Activated T-cell treated with anti-CD3 and anti-CD28 coated beads, Interleukin-2, amount 50 U/mL, for 24 hours (primary cell): ENCODE measurements around the gene TOP1.
"Not testable (repeated sequence)": the region's sequence is repeated elsewhere in the genome, so short reads cannot be mapped to it uniquely, and the experiment has no call there.

ENCODE experiments used
- DNase-seq: peaks from one replicate; pipeline ENCODE4 v3.0.0-alpha.2; 2020
- H3K27ac Mint-ChIP-seq: 2 replicates; pipeline ENCODE4 v1.8.0; 2020; ENCODE audit warnings: mild to moderate bottlenecking, mixed read lengths
- H3K27me3 Mint-ChIP-seq: 2 replicates; pipeline ENCODE4 v1.8.0; 2020; ENCODE audit warnings: mixed read lengths
- H3K36me3 Mint-ChIP-seq: 2 replicates; pipeline ENCODE4 v1.8.0; 2020; ENCODE audit warnings: low read depth, mixed read lengths
- H3K4me1 Mint-ChIP-seq: 2 replicates; pipeline ENCODE4 v1.8.0; 2020; ENCODE audit warnings: low read depth, mixed read lengths
- H3K4me3 Mint-ChIP-seq: 2 replicates; pipeline ENCODE4 v1.8.0; 2020; ENCODE audit warnings: mild to moderate bottlenecking, moderate library complexity, mixed read lengths
- H3K9me3 Mint-ChIP-seq: 2 replicates; pipeline ENCODE4 v1.8.0; 2020; ENCODE audit warnings: mixed read lengths

The TOP1 gene

GRCh38 chr20:41123631-41124030 lies 95.0 kb downstream of the TOP1 start:
- DNase-seq = no peak
- peaks cover 2% of the 10 kb centered on the region for H3K9me3 Mint-ChIP-seq
- H3K27me3 Mint-ChIP-seq = no peaks in the 10 kb centered on the region
- H3K27ac Mint-ChIP-seq = no peak overlapping the region
- H3K36me3 Mint-ChIP-seq = peaks cover 87% of the 10 kb centered on the region
- H3K4me1 Mint-ChIP-seq = peaks cover 3% of the 10 kb centered on the region
- H3K4me3 Mint-ChIP-seq = no peak overlapping the region

- Mint-ChIP-seq H3K36me3 (peaks cover 84% of the 10 kb centered on the region), H3K4me1 (peaks cover 3% of the 10 kb centered on the region), H3K4me3 (no peak overlapping the region), H3K27me3 (no peaks in the 10 kb centered on the region), H3K9me3 (peaks cover 2% of the 10 kb centered on the region), H3K27ac (peak overlapping the region; percentile 63)
- no peak for DNase-seq
These were observed 96.0 kb downstream of the TOP1 start for GRCh38 chr20:41124451-41125094.

GRCh38 chr20:41125530-41126457 lies 97.2 kb downstream of the TOP1 start:
- H3K27ac Mint-ChIP-seq = peak overlapping the region; percentile 63

GRCh38 chr20:41126719-41127118 lies 98.1 kb downstream of the TOP1 start:
- H3K4me3 Mint-ChIP-seq = no peak overlapping the region
- H3K4me1 Mint-ChIP-seq = peaks cover 12% of the 10 kb centered on the region
- DNase-seq = no peak
- peaks cover 63% of the 10 kb centered on the region for H3K36me3 Mint-ChIP-seq
- H3K27me3 Mint-ChIP-seq = no peaks in the 10 kb centered on the region
- H3K9me3 Mint-ChIP-seq = peaks cover 2% of the 10 kb centered on the region
- H3K27ac Mint-ChIP-seq = peak overlapping the region; percentile 40

More at GRCh38 chr20:41125530-41126457, 97.2 kb downstream of the TOP1 start:
- Mint-ChIP-seq H3K4me3 (no peak overlapping the region), H3K9me3 (peaks cover 2% of the 10 kb centered on the region), H3K27me3 (no peaks in the 10 kb centered on the region), H3K36me3 (peaks cover 72% of the 10 kb centered on the region), H3K4me1 (peaks cover 7% of the 10 kb centered on the region)
- no peak for DNase-seq

DNA sequence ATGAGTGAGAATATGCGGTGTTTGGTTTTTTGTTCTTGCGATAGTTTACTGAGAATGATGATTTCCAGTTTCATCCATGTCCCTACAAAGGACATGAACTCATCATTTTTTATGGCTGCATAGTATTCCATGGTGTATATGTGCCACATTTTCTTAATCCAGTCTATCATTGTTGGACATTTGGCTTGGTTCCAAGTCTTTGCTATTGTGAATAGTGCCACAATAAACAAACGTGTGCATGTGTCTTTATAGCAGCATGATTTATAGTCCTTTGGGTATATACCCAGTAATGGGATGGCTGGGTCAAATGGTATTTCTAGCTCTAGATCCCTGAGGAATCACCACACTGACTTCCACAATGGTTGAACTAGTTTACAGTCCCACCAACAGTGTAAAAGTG lies 99.7 kb downstream of the TOP1 start:
- DNase-seq, H3K9me3 Mint-ChIP-seq, H3K27me3 Mint-ChIP-seq, H3K4me3 Mint-ChIP-seq, H3K27ac Mint-ChIP-seq: not testable (repeated sequence)
- Mint-ChIP-seq H3K36me3 (peaks cover 47% of the 10 kb centered on the region), H3K4me1 (peaks cover 15% of the 10 kb centered on the region)

- Mint-ChIP-seq H3K27me3 (no peaks in the 10 kb centered on the region), H3K4me3 (no peak overlapping the region), H3K4me1 (peaks cover 48% of the 10 kb centered on the region), H3K9me3 (peaks cover 2% of the 10 kb centered on the region), H3K36me3 (peaks cover 15% of the 10 kb centered on the region), H3K27ac (peak overlapping the region; percentile 4)
- no peak for DNase-seq
These were observed 103.2 kb downstream of the TOP1 start for GRCh38 chr20:41131594-41132387.

- H3K27me3 Mint-ChIP-seq, H3K4me3 Mint-ChIP-seq, DNase-seq, H3K27ac Mint-ChIP-seq, H3K9me3 Mint-ChIP-seq: not testable (repeated sequence)
- Mint-ChIP-seq H3K36me3 (peaks cover 10% of the 10 kb centered on the region), H3K4me1 (peaks cover 48% of the 10 kb centered on the region)
These were observed 103.8 kb downstream of the TOP1 start for GRCh38 chr20:41132388-41132775.

DNA sequence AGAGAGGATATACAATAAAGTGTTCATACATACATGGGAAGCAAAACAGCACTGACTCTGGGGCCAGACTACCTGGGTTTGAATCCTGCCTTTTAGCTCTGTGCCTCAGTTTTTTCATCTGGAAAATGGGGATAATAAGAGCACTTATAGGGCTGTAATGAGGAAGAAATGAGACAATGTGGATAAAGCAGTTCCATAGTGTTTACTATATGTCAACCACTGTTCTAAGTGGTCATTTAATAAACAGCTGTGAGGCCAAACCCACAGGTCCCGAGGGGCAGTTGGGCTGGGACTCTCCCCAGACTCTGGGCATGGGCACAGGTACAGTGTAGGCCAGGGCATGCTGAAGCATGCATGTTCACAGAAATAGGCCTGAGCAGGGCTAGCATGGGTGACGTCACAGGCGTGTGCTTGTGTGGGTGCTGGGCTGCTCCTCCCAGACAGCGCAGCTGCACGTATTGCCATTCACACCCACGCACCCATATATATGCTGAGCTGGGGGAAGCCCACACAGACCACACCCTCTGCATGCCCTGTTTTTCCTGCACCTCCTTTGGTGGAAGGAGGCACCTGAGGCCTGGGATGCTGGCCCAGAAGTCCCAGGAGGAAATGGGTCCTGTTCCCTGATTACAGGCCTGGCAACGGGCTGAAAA lies 105.2 kb downstream of the TOP1 start:
- peaks cover 50% of the 10 kb centered on the region for H3K4me1 Mint-ChIP-seq
- H3K36me3 Mint-ChIP-seq = peaks cover 11% of the 10 kb centered on the region
- peak; percentile 66 for DNase-seq
- no peaks in the 10 kb centered on the region for H3K27me3 Mint-ChIP-seq
- H3K9me3 Mint-ChIP-seq = no peaks in the 10 kb centered on the region
- H3K4me3 Mint-ChIP-seq = no peak overlapping the region
- H3K27ac Mint-ChIP-seq = peak overlapping the region; percentile 42

DNA sequence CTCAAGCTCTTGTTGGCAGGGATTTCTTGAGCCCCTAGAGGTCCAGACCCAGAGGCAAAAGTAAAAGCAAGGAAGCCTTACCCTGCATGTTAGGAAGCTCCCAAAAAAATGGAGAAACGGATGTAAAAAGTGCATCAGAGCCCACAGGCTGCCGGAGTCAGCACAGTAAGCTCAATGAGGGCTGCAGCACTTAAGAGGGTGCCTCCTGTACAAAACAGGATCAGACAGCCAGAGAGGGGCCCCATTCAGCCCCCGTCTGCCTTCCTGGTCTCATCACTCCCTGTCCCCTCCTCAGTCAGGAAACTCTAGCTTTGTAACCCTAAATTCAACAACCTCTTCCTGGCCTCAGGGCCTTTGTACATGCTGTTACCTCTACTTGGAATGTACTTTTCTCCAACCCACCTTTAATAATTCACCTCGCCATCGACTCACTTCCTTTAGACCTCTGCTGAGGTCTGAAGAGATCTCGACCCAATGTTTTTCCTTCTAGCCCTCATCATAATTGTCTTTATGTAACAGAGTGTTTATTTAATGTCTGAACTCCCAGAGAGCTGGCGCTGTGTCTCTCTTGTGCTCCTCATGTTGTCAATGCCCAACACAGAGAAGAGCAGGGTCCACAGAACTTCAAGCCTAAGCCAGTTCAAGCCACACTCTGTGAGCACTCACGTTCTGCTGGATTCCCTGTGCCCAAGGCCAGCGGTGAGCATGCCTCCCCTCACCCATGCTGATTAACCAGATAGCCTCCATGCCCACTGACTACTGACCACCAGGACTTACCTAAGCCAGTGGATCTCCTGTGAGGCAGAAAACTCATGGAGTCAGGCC lies 106.0 kb downstream of the TOP1 start:
- no peaks in the 10 kb centered on the region for H3K9me3 Mint-ChIP-seq
- H3K27ac Mint-ChIP-seq = peak overlapping the region; percentile 54
- H3K36me3 Mint-ChIP-seq = peaks cover 15% of the 10 kb centered on the region
- H3K4me1 Mint-ChIP-seq = peaks cover 57% of the 10 kb centered on the region
- H3K4me3 Mint-ChIP-seq = no peak overlapping the region
- H3K27me3 Mint-ChIP-seq = no peaks in the 10 kb centered on the region
- no peak for DNase-seq

DNA sequence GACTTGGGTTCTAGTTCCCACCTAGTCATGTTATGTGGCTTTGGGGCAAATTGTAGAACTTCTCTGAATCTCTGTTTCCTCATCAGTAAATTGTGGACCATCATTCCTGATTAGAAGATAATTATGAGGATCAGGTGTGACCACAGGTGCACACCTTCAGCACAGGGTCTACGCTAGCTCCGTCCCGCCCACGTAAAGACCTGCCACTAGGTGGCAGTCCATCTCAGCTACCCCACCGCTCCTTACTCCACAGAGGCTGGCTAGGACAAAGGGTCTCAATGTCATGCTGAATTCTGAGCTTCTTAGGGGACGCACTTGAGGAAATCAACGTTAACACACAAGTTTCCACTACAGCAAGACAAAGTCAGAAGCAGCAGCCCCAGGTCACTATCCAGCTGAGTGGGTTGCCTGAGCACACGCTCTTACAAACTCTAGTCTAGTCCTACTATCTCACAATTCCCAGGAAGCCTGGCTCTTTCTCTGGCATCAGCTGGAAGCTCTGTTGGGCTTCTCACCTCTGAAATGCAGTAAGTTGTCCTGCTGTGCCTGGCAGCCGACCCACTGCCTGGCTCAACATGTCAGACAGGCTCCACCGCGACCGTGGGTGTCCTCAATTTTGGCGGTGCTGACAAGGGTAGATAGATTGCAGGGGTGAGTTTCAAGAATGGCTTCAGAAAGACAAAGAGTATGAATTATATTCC lies 106.7 kb downstream of the TOP1 start:
- Mint-ChIP-seq H3K27me3 (no peaks in the 10 kb centered on the region), H3K9me3 (no peaks in the 10 kb centered on the region), H3K4me3 (peak overlapping the region; percentile 71), H3K36me3 (peaks cover 22% of the 10 kb centered on the region), H3K4me1 (peaks cover 63% of the 10 kb centered on the region), H3K27ac (peak overlapping the region; percentile 87)
- DNase-seq = peak; percentile 74

- Mint-ChIP-seq H3K27me3 (no peaks in the 10 kb centered on the region), H3K27ac (peak overlapping the region; percentile 87), H3K4me1 (peaks cover 66% of the 10 kb centered on the region), H3K4me3 (peak overlapping the region; percentile 71), H3K36me3 (peaks cover 29% of the 10 kb centered on the region), H3K9me3 (no peaks in the 10 kb centered on the region)
- DNase-seq = no peak
These were observed 107.5 kb downstream of the TOP1 start for GRCh38 chr20:41135888-41136679.
